PFSK-1 (cell line): Measurements from ENCODE around the gene MBOAT2.

ENCODE experiments used
- FOXP2 ChIP-seq: optimal IDR thresholded peaks from 2 replicates; pipeline ENCODE3; 2011; ENCODE audit warnings: borderline replicate concordance, control low read depth, inconsistent platforms; ENCODE audit not compliant: insufficient read depth; ENCODE audit errors: extremely low read length, extremely low read depth
- POLR2AphosphoS5 ChIP-seq: IDR thresholded peaks from 2 replicates; pipeline ENCODE4 v1.6.1; 2012; ENCODE audit warnings: low read depth, mild to moderate bottlenecking, control low read depth, low read length, moderate library complexity
- SIN3A ChIP-seq: IDR thresholded peaks from 2 replicates; pipeline ENCODE4 v1.6.1; 2012; ENCODE audit warnings: mild to moderate bottlenecking, low read length, moderate library complexity, borderline replicate concordance; ENCODE audit not compliant: insufficient read depth
- TAF1 ChIP-seq: IDR thresholded peaks from 2 replicates; pipeline ENCODE4 v1.6.1; 2012; ENCODE audit warnings: low read length, control low read depth, borderline replicate concordance; ENCODE audit not compliant: insufficient read depth
- TF ChIP-seq, protein P1 (sequence below), 2 experiments: IDR thresholded peaks; 2 replicates each; pipeline versions ENCODE4 v1.6.1 to v1.8.0; 2011 to 2012; ENCODE audit warnings: low read depth in 2 of 2, low read length in 2 of 2, control low read depth in 1 of 2, inconsistent platforms in 1 of 2, mild to moderate bottlenecking in 1 of 2, moderate library complexity in 1 of 2; ENCODE audit not compliant: insufficient read depth in 1 of 2

The MBOAT2 gene

DNA sequence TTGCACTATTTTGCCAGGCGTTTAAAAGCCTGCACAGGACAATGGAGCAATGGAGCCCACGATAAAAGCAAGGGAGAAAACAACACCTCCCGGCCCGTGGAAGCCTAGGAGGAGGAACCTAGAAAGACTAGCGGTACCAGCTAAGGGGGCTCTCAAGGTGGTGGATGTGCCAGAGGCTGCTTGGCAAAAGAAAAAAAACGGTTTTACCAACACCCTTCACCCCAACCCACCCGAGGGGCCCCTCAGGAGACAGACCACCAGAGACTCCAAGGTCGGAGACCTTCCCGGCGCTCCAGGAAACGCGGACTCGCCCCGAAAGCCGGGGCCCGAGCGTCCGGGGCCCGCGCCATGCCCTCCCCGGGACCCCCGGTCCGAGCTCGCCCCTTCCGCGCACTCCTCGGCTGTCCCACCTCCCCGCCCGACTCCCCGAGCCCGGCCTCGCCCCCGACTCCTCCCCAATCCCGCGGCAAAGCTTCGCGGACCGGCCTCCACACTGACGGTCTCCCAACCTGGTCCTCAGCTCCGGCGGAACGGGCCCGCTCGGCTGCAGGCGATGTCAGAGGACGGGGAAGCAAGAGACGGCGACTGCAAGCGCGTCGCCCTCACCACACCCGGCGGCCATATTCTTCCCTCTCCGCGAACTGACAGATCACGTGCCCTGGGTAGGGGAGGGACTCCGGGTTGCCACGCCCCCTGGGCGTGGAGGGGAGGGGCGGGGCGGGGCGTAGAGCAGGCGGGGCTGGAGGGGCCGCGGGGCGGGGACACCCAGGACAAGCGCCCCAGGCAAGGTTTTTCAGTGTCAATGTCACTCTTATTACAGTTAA lies 166.3 kb downstream of the MBOAT2 start, which contains the start of gene KIDINS220:
Gene KIDINS220 (minus strand): TSS at position 643 of the 824 bp plus-strand sequence. CDS start 10,520 bp downstream, outside the sequence.
- TF ChIP-seq POLR2AphosphoS5 (peak; percentile 84), SIN3A (no peak), TAF1 (peak; percentile 84; the same call in 1 of the 2 replicates), FOXP2 (no peak)
- TF ChIP-seq, protein P1, sequence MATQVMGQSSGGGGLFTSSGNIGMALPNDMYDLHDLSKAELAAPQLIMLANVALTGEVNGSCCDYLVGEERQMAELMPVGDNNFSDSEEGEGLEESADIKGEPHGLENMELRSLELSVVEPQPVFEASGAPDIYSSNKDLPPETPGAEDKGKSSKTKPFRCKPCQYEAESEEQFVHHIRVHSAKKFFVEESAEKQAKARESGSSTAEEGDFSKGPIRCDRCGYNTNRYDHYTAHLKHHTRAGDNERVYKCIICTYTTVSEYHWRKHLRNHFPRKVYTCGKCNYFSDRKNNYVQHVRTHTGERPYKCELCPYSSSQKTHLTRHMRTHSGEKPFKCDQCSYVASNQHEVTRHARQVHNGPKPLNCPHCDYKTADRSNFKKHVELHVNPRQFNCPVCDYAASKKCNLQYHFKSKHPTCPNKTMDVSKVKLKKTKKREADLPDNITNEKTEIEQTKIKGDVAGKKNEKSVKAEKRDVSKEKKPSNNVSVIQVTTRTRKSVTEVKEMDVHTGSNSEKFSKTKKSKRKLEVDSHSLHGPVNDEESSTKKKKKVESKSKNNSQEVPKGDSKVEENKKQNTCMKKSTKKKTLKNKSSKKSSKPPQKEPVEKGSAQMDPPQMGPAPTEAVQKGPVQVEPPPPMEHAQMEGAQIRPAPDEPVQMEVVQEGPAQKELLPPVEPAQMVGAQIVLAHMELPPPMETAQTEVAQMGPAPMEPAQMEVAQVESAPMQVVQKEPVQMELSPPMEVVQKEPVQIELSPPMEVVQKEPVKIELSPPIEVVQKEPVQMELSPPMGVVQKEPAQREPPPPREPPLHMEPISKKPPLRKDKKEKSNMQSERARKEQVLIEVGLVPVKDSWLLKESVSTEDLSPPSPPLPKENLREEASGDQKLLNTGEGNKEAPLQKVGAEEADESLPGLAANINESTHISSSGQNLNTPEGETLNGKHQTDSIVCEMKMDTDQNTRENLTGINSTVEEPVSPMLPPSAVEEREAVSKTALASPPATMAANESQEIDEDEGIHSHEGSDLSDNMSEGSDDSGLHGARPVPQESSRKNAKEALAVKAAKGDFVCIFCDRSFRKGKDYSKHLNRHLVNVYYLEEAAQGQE (IDR thresholded peaks at IDR 0.05; ENCODE audit: insufficient read depth in 1 of 2, low read depth in 2 of 2, low read length in 2 of 2) = no peak

- TF ChIP-seq FOXP2 (no peak), TAF1 (no peak), SIN3A (no peak)
- TF ChIP-seq, protein P1 (IDR thresholded peaks at IDR 0.05; ENCODE audit: insufficient read depth in 1 of 2, low read depth in 2 of 2, low read length in 2 of 2) = no peak
Observed at GRCh38 chr2:8835279-8835678, 168.2 kb downstream of the MBOAT2 start.

DNA sequence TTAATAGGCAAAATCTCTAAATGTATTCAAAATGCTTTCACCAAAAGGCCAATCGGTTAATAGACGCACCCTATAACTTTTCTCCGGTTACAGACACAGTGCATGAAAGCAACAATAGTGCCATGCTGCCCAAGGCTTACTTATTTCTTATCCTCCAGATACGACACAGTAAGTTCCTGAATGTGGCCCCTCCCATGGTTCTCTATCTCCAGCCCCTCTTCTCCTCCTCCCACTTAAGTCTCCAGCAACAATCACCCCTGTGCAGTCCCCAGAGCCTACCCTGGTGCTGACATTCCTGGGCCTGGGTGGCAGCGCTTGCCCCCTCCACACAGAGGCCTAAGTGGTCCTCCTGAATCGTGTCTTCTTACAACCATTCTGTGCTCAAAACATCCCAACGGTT lies 169.6 kb downstream of the MBOAT2 start:
- no peak for TF ChIP-seq POLR2AphosphoS5
- no peak for TF ChIP-seq SIN3A
- TF ChIP-seq, protein P1 (IDR thresholded peaks at IDR 0.05; ENCODE audit: insufficient read depth in 1 of 2, low read depth in 2 of 2, low read length in 2 of 2) = no peak
- TF ChIP-seq TAF1 = no peak
- no peak for TF ChIP-seq FOXP2

DNA sequence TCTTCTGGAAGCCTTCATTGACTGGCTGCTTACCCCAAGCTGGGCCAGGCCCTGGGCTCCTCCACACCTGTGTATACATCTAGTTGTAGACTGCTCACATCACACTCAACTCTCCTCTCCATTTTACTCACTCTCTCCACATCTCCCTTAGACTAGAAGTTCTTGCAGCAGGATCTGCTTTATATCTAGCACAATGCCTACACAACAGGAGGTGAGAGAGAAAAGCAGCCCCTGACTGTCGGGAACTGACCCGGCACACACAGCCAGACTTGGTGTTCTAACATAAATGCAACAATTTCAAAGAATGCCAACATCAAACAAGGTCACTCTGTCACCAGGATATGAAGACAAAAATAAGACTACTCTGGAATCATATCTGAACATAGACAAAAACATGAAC lies 172.0 kb downstream of the MBOAT2 start:
- TF ChIP-seq SIN3A (no peak), POLR2AphosphoS5 (no peak), FOXP2 (no peak), TAF1 (no peak)
- TF ChIP-seq, protein P1 (IDR thresholded peaks at IDR 0.05; ENCODE audit: insufficient read depth in 1 of 2, low read depth in 2 of 2, low read length in 2 of 2) = no peak
